Forelimb muscle (tissue), 1 donor: ENCODE results near the gene ALMS1. TPM values are rescaled to one million over a fixed set of nuclear protein-coding genes. Genes with fewer than 3 reads are reported as not detected.
A peak's percentile ranks its signal among the peaks of the same experiment; 100 is the strongest.
"Not testable (repeated sequence)": the region's sequence is repeated elsewhere in the genome, so short reads cannot be mapped to it uniquely, and the experiment has no call there.

ENCODE experiments used
- DNase-seq: peaks from one replicate; pipeline ENCODE4 v3.0.0-alpha.2; 2013; ENCODE audit warnings: low read depth
- polyA plus RNA-seq: library from polyadenylated mRNA; unstranded; fragments of 120-200 nt; gene quantifications from one replicate; pipeline ENCODE4 v1.2.1, GENCODE V29; 2013; ENCODE audit not compliant: insufficient read length

The ALMS1 gene
- polyA plus RNA-seq, 1 donor = 15.6 TPM

DNA sequence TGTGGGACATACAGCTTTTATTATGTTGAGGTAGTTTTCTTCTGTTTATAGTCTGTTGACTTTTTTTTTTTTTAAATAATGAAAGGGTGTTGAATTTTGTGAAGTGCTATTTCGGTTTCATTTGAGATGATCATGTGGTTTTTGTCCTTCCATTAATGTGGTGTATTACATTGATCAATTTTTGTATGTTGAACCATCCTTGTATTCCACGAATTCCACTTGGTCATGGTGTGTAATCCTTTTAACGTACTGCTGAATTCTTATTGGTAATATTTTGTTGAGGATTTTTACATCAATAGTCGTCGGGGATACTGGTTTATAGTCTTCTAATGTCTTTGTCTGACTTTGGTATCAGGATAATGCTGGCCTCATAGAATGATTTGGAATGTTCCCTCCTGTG is 18.8 kb downstream of the ALMS1 start:
- DNase-seq = no peak

- no peak for DNase-seq
These were observed 21.4 kb downstream of the ALMS1 start for GRCh38 chr2:73406996-73407395.

GRCh38 chr2:73408198-73408597 is 22.6 kb downstream of the ALMS1 start:
- no peak for DNase-seq

- DNase-seq = no peak
These were observed 29.1 kb downstream of the ALMS1 start for GRCh38 chr2:73414696-73415095.

DNA sequence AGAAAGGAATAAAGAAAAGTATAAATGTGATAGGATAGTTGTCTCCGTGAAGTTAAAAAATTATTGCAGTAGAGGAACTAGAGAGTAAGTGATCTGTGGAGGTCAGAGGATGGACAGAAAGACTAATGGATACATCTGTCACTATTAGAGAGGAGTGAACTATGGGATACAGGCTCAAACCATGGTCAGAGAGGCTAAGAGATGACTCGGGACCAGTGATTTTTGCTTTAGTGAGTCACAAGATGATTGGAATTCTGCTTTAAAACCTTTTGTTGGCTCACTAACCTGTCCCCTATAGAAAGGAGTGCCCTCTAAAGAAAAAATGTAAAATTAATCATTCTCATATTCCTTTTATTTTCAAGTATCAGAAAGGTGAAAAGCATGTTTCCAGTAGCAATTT is 30.3 kb downstream of the ALMS1 start:
- no peak for DNase-seq

DNA sequence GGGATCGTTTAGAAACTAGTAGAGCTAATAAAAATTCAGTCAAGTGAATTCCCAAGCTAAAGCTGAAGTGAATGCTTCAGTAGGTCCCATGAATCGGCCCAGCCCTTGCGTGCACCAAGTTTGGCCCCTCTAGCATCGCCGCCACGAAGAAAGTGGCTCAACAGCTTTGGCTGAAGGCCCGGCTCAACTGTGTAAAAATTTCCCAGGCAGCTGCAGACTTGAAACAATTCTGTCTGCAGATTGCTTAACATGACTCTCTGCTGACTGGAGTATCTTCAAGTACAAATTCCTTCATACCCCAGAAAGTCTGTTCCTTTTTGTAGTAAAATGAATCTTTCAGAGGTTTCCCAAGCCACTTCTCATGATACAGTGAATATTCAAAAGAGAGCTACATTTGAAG is 32.7 kb downstream of the ALMS1 start:
- peak; percentile 34 for DNase-seq

DNA sequence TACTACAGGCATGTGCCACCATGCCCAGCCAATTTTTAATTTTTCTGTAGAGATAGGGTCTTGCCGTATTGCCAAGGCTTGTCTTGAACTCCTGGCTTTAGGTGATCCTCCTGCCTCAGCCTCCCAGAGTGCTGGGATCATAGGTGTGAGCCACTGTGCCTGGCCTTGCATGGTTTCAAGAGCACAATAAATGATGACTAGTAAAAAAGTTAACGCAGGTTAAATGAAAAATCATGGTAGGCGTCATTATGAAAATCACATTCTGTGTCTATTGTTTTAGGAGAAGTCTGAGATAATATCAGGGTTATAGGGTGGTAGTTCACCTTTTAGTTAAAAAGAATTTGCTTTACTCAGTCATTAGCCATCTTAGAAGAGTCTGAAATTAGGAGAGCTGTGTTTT is 38.3 kb downstream of the ALMS1 start:
- no peak for DNase-seq

DNA sequence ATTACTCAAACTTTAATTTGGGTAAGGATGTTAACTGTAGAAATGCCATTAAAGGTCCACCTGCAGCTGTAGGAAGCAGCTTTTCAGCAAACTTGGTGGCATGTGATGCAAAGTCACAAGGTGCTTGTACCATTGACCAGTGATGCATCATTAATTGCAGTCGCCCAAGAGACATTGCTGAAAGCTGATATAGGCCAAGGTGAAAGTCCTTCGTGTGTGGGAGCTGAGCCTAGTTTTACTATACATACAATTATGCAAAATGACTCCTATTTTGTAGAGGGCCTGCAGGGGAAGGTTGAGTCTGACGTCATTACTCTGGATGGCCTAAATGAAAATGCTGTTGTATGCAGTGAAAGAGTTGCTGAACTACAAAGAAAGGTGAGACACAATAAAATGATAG is 40.5 kb downstream of the ALMS1 start:
- no peak for DNase-seq

- DNase-seq = no peak
These were observed 50.4 kb downstream of the ALMS1 start for GRCh38 chr2:73436019-73436418.

GRCh38 chr2:73444202-73444601 is 58.6 kb downstream of the ALMS1 start:
- no peak for DNase-seq

GRCh38 chr2:73448856-73449255 is 63.2 kb downstream of the ALMS1 start:
- DNase-seq = no peak

DNA sequence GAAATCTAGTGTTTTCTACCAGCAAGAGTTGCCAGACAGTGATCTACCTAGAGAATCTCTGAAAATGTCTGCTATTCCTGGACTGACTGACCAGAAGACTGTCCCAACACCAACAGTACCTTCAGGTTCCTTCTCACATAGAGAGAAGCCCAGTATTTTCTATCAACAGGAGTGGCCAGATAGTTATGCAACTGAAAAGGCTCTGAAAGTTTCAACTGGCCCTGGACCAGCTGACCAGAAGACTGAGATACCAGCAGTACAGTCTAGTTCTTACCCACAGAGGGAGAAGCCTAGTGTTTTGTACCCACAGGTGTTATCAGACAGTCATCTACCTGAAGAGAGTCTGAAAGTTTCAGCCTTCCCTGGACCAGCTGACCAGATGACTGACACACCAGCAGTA is 63.8 kb downstream of the ALMS1 start:
- no peak for DNase-seq

DNA sequence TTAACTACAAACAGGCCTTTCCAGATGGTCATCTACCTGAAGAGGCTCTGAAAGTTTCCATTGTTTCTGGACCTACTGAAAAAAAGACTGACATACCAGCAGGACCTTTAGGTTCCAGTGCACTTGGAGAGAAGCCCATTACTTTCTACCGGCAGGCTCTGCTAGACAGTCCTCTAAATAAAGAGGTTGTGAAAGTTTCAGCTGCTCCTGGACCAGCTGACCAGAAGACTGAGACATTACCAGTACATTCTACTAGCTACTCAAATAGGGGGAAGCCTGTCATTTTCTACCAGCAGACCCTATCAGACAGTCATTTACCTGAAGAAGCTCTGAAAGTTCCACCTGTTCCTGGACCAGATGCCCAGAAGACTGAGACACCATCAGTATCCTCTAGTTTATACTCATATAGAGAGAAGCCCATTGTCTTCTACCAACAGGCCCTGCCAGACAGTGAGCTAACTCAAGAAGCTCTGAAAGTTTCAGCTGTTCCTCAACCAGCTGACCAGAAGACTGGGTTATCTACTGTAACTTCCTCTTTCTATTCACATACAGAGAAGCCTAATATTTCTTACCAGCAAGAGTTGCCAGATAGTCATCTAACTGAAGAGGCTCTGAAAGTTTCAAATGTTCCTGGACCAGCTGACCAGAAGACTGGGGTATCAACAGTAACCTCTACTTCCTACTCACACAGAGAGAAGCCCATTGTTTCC is 65.8 kb downstream of the ALMS1 start:
- DNase-seq = no peak

DNA sequence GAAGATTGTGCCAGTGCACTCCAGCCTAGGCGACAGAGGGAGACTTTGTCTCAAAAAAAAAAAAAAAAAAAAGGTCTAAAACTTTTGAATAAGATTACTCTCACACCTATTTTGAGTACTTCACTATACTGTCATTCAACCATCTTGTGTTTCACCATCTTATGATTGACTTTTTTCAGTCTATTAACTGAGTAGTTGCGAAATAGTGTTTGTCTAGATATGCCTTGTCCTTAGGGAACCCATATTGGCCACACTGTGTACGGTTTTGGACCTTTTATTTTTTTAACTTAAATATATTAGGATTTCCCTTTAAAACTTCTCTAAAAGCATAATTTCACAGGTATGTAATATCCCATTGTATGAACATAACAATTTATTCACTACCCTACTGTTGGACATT is 72.3 kb downstream of the ALMS1 start:
- no peak for DNase-seq

GRCh38 chr2:73462388-73462787 is 76.8 kb downstream of the ALMS1 start:
- DNase-seq = not testable (repeated sequence)

GRCh38 chr2:73468376-73468775 is 82.7 kb downstream of the ALMS1 start:
- DNase-seq = no peak

GRCh38 chr2:73483874-73484273 is 98.2 kb downstream of the ALMS1 start:
- DNase-seq = not testable (repeated sequence)

GRCh38 chr2:73487112-73487657 is 101.5 kb downstream of the ALMS1 start:
- DNase-seq = no peak

DNA sequence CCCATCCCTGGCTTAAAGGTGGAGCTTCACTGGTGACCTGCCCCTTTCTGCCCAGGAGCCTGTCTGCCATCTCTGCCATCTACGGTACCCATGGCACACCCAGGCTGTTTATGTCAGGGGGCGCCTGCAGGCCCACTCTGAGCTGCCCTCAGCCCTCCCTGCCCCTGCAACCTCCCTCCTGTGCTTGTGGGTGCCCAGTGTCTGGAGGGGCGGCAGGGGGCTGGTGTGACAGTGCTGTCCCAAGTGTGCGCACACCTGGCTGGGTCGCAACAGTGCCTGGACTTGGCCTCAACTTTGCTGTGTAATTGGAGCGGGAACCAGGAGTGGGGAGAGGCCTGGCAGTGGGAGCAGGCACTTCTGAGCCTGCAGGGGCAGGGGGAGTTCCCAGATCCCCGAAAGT is 102.4 kb downstream of the ALMS1 start:
- no peak for DNase-seq

DNA sequence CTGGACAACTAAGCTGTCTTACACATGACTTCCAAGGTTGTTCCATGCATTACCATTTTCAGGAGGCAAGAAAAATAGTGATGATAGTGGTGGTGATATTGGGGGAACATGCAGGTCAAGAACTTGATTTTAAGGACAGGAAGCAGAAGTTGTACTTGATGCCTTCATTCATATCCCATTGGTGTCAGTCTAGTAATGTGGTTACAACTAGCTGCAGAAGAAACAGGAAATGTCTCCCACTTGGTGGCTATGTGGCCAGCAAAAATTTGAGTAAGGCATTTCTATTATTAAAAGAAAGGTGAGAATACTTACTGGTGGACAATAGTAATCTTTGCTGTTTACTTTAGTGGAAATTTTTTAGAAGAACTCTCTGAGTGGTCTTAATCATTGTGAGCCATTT is 103.4 kb downstream of the ALMS1 start:
- no peak for DNase-seq

DNA sequence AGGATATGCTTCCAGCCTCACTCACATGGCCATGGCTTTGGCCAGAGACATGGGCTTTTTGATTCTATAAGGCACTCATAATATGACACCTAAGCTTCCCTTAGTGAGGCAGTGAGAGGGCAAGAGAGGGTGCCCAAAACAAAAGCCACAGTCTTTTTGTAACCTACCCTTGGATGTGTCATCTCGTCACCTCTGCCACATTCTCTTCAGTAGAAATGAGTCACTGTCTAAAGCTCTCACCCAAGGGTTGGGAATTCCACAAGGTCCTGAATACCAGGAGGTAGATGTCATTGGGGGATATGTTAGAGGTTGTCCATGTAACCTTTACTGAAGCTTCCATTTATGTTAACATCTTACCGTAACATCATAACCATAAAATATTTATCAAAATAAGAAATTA is 108.4 kb downstream of the ALMS1 start:
- no peak for DNase-seq

DNA sequence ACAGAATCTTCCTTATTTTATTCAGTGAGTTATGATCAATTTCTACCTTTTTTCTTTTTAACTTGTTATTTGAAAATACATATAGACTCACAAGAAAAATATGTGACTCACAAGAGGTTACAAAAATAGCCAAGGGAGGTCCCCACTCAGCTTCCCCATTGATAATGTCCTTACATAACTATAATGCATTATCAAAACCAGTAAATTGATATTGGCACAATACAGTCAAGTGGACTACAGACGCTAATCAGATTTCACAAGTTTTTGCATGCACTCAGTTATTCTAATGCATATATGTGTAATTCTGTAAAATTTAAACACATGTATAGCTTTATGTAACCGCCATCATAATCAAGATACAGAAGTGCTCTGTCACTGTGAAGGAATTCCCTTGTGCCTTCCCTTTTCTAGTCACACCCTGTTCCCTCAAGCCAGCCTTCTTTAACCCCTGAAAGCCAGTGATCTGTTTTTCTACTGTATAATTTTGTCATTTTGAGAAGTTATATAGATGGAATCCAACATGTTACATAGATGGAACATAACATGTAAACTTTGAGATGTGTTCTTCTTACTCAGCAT is 118.4 kb downstream of the ALMS1 start:
- DNase-seq = no peak

DNA sequence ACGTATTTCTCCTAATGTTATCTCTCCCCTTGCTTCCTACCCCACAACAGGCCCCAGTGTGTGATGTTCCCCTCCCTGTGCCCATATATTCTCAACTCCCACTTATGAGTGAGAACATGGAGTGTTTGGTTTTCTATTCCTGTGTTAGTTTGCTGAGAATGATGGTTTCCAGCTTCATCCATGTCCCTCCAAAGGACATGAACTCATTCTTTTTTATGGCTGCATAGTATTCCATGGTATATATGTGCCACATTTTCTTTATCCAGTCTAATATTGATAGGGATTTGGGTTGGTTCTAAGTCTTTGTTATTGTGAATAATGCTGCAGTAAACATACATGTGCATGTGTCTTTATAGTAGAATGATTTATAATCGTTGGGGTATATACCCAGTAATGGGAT is 119.2 kb downstream of the ALMS1 start:
- DNase-seq = not testable (repeated sequence)

- not testable (repeated sequence) for DNase-seq
These were observed 124.8 kb downstream of the ALMS1 start for GRCh38 chr2:73510470-73510869.
